Astrocyte (in vitro differentiated cells and primary cell): Measurements from ENCODE around the gene CDH23. TPM values are rescaled to one million over a fixed set of nuclear protein-coding genes. Genes with fewer than 3 reads are reported as not detected.

Experiments
- DNase-seq: peaks from one replicate; pipeline ENCODE4 v3.0.0-alpha.2; 2010; ENCODE audit warnings: low read depth
- FAIRE-seq: peaks from 2 replicates; lab custom pipeline; 2011; peaks lifted over from hg19 to GRCh38; lab: Jason Lieb, UNC
- H2AFZ ChIP-seq: 2 replicates; pipeline ENCODE4 v1.6.0; 2012; ENCODE audit warnings: low read depth, low read length, inconsistent platforms
- H3K27ac ChIP-seq: 2 replicates; pipeline ENCODE4 v1.5.1; 2011; ENCODE audit warnings: low read depth, low read length, inconsistent platforms
- H3K27me3 ChIP-seq: 2 replicates; pipeline ENCODE4 v1.6.0; 2011; ENCODE audit warnings: low read length, inconsistent platforms; ENCODE audit not compliant: insufficient read depth
- H3K36me3 ChIP-seq: 2 replicates; pipeline ENCODE4 v1.5.1; 2011; ENCODE audit warnings: low read length, inconsistent platforms; ENCODE audit not compliant: insufficient read depth
- H3K4me1 ChIP-seq: 2 replicates; pipeline ENCODE4 v1.5.1; 2011; ENCODE audit warnings: low read length, inconsistent platforms; ENCODE audit not compliant: insufficient read depth
- H3K4me2 ChIP-seq: 2 replicates; pipeline ENCODE4 v1.6.0; 2012; ENCODE audit warnings: low read length, inconsistent platforms
- H3K4me3 ChIP-seq: 2 replicates; pipeline ENCODE4 v1.5.1; 2011; ENCODE audit warnings: low read depth, mild to moderate bottlenecking, low read length, inconsistent platforms; ENCODE audit not compliant: insufficient read depth
- H3K79me2 ChIP-seq: 2 replicates; pipeline ENCODE4 v1.6.0; 2012; ENCODE audit warnings: mild to moderate bottlenecking, low read length, inconsistent platforms; ENCODE audit not compliant: insufficient read depth
- H3K9ac ChIP-seq: 2 replicates; pipeline ENCODE4 v1.6.0; 2012; ENCODE audit warnings: mild to moderate bottlenecking, low read length, inconsistent platforms
- H3K9me3 ChIP-seq: 2 replicates; pipeline ENCODE4 v1.5.1; 2012; ENCODE audit warnings: low read depth, mild to moderate bottlenecking, low read length, inconsistent platforms; ENCODE audit not compliant: insufficient read depth
- H4K20me1 ChIP-seq: 2 replicates; pipeline ENCODE4 v1.6.0; 2012; ENCODE audit warnings: low read length, inconsistent platforms; ENCODE audit not compliant: insufficient read depth
- H3K27ac Mint-ChIP-seq: one replicate; pipeline ENCODE4 v1.8.0; 2021; ENCODE audit warnings: mild to moderate bottlenecking, mixed read lengths; ENCODE audit not compliant: unreplicated experiment
- H3K27me3 Mint-ChIP-seq: one replicate; pipeline ENCODE4 v1.8.0; 2021; ENCODE audit warnings: low read depth, mixed read lengths; ENCODE audit not compliant: unreplicated experiment
- H3K36me3 Mint-ChIP-seq: one replicate; pipeline ENCODE4 v1.8.0; 2021; ENCODE audit warnings: low read depth, mixed read lengths; ENCODE audit not compliant: unreplicated experiment
- H3K4me1 Mint-ChIP-seq: one replicate; pipeline ENCODE4 v1.8.0; 2021; ENCODE audit warnings: low read depth, mixed read lengths; ENCODE audit not compliant: unreplicated experiment
- H3K4me3 Mint-ChIP-seq: one replicate; pipeline ENCODE4 v1.8.0; 2021; ENCODE audit warnings: mild to moderate bottlenecking, moderate library complexity, mixed read lengths; ENCODE audit not compliant: unreplicated experiment
- H3K9me3 Mint-ChIP-seq: one replicate; pipeline ENCODE4 v1.8.0; 2021; ENCODE audit warnings: mild to moderate bottlenecking, mixed read lengths; ENCODE audit not compliant: unreplicated experiment
- EZH2 ChIP-seq: IDR thresholded peaks from 2 replicates; pipeline ENCODE4 v1.6.1; 2012; ENCODE audit warnings: mild to moderate bottlenecking, low read length, inconsistent platforms; ENCODE audit not compliant: insufficient read depth
- total RNA-seq: library from RNA; stranded (reverse); gene quantifications from 2 replicates; pipeline ENCODE4 v1.2.1, GENCODE V29; 2021
- TF ChIP-seq, protein P1 (sequence below): IDR thresholded peaks from 2 replicates; pipeline ENCODE4 v1.5.1; 2011; ENCODE audit warnings: low read depth, mild to moderate bottlenecking, inconsistent platforms, low read length, moderate library complexity; ENCODE audit not compliant: insufficient read depth

The CDH23 gene
- total RNA-seq, 1 donor from 2014 or later = not detected

DNA sequence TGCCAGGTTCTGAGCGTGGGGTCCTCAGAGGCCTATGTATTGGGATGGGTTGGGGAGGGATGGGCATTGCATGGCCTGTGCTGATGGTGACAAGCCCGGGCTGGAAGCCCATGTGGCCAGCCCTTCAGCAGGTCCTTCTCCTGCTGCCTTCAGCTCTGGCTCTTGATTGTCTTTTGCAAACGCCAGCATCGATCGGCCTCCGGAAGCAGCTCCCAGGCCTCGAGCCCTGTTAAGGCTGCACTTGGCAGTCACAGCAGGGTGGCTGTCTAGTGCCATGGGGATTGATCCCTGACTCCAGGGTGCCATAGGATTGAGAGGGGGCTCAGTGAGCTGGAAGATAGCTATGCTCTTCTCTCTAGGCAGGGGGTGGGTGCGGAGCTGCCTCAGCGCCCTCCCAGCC lies 51.4 kb downstream of the CDH23 start:
- H3K9me3 Mint-ChIP-seq = no peaks in the 10 kb centered on the region
- H4K20me1 ChIP-seq = no peaks in the 10 kb centered on the region

DNA sequence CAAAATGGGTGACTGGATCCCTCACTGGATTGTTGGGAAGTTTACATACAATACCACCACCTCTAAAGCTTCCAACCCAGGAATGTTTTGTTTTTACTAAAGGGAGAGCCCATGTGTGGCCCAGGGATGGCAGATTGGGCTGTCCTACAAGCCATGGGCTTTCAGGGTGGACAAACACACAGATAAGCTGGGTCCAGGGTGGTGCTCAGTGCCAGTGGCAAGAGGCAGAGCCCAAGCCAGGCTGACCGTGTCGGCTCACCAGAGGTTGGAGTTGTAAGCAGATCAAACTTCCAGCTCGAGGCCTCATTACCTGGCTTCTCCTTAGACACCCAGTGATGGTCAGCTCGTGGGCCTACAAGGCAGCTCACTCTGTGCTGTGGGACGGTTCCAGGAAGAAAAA lies 52.3 kb downstream of the CDH23 start:
- no peak for TF ChIP-seq EZH2
- TF ChIP-seq, protein P1, sequence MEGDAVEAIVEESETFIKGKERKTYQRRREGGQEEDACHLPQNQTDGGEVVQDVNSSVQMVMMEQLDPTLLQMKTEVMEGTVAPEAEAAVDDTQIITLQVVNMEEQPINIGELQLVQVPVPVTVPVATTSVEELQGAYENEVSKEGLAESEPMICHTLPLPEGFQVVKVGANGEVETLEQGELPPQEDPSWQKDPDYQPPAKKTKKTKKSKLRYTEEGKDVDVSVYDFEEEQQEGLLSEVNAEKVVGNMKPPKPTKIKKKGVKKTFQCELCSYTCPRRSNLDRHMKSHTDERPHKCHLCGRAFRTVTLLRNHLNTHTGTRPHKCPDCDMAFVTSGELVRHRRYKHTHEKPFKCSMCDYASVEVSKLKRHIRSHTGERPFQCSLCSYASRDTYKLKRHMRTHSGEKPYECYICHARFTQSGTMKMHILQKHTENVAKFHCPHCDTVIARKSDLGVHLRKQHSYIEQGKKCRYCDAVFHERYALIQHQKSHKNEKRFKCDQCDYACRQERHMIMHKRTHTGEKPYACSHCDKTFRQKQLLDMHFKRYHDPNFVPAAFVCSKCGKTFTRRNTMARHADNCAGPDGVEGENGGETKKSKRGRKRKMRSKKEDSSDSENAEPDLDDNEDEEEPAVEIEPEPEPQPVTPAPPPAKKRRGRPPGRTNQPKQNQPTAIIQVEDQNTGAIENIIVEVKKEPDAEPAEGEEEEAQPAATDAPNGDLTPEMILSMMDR = no peak
- Histone ChIP-seq H3K36me3 (no peaks in the 10 kb centered on the region), H3K4me3 (no peak overlapping the region), H3K9ac (no peak overlapping the region), H3K27ac (no peak overlapping the region), H3K4me1 (no peaks in the 10 kb centered on the region), H3K4me2 (no peak overlapping the region), H3K9me3 (no peaks in the 10 kb centered on the region), H3K27me3 (peaks cover 2% of the 10 kb centered on the region), H3K79me2 (no peaks in the 10 kb centered on the region), H2AFZ (no peak overlapping the region), H4K20me1 (no peaks in the 10 kb centered on the region)
- no peak overlapping the region for H3K27ac Mint-ChIP-seq
- no peaks in the 10 kb centered on the region for H3K9me3 Mint-ChIP-seq
- DNase-seq (no peak), FAIRE-seq (no peak)
- H3K27me3 Mint-ChIP-seq = peaks cover 68% of the 10 kb centered on the region
- H3K4me1 Mint-ChIP-seq = no peaks in the 10 kb centered on the region
- no peaks in the 10 kb centered on the region for H3K36me3 Mint-ChIP-seq
- no peak overlapping the region for H3K4me3 Mint-ChIP-seq

More for the DNA sequence above, 51.4 kb downstream of the CDH23 start:
- TF ChIP-seq EZH2 = no peak
- TF ChIP-seq, protein P1 = no peak
- H3K27ac ChIP-seq = no peak overlapping the region
- H3K4me3 Mint-ChIP-seq = no peak overlapping the region
- H3K36me3 ChIP-seq = no peaks in the 10 kb centered on the region
- H3K79me2 ChIP-seq = no peaks in the 10 kb centered on the region
- no peak overlapping the region for H3K9ac ChIP-seq
- peaks cover 2% of the 10 kb centered on the region for H3K27me3 ChIP-seq
- no peaks in the 10 kb centered on the region for H3K4me1 Mint-ChIP-seq
- no peak overlapping the region for H3K4me3 ChIP-seq
- FAIRE-seq (no peak), DNase-seq (no peak)
- H3K9me3 ChIP-seq = no peaks in the 10 kb centered on the region
- H3K4me2 ChIP-seq = no peak overlapping the region
- H2AFZ ChIP-seq = no peak overlapping the region
- H3K4me1 ChIP-seq = no peaks in the 10 kb centered on the region
- peaks cover 66% of the 10 kb centered on the region for H3K27me3 Mint-ChIP-seq
- H3K27ac Mint-ChIP-seq = no peak overlapping the region
- no peaks in the 10 kb centered on the region for H3K36me3 Mint-ChIP-seq

DNA sequence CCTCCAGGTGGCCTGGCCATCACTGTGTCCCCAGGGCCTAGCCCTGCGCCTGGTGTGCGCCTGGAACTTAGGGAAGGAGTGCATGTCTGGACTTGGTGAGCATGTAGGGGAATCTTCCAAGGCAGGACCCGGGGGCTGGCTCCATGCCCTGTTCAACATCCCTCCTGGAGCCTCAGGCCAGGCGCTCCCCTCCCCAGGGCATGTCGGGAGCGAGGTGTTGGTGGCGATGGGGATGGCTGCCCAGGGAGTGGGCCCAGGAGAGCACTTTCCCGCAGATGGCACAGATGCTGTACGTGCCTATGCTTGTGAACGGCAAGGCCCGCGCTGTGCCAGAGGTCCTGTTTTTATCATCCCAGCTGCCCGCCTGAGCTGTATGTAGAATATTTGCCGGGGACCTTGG lies 55.0 kb downstream of the CDH23 start:
- Histone ChIP-seq H3K79me2 (no peaks in the 10 kb centered on the region), H3K36me3 (no peaks in the 10 kb centered on the region), H3K4me2 (no peak overlapping the region), H3K9me3 (no peaks in the 10 kb centered on the region), H3K27me3 (peaks cover 10% of the 10 kb centered on the region), H2AFZ (no peak overlapping the region), H3K4me3 (no peak overlapping the region), H3K9ac (no peak overlapping the region), H3K27ac (no peak overlapping the region), H3K4me1 (no peaks in the 10 kb centered on the region), H4K20me1 (no peaks in the 10 kb centered on the region)
- H3K4me3 Mint-ChIP-seq = no peak overlapping the region
- H3K27me3 Mint-ChIP-seq = peaks cover 68% of the 10 kb centered on the region
- no peak for FAIRE-seq
- H3K36me3 Mint-ChIP-seq = no peaks in the 10 kb centered on the region
- no peak for TF ChIP-seq EZH2
- TF ChIP-seq, protein P1 = no peak
- H3K9me3 Mint-ChIP-seq = no peaks in the 10 kb centered on the region
- DNase-seq = no peak
- no peaks in the 10 kb centered on the region for H3K4me1 Mint-ChIP-seq
- no peak overlapping the region for H3K27ac Mint-ChIP-seq
